ENCODE measurements around the gene PPM1A. TPM values are rescaled to one million over a fixed set of nuclear protein-coding genes. Genes with fewer than 3 reads are reported as not detected.
A peak's percentile ranks its signal among the peaks of the same experiment; 100 is the strongest.

PPM1A gene
- total and polyA plus RNA-seq, 2 donors from 2014 or later, result 42.3 to 60.3 TPM

GRCh38 chr14:60332046-60332399, 83.0 kb downstream of the PPM1A start:
- Histone ChIP-seq H3K27ac (ENCODE audit: low read depth in 2 of 2, low read length in 2 of 2) (no peak overlapping the region), H3K36me3 (ENCODE audit: control insufficient read depth in 2 of 3, insufficient read depth in 3 of 3, low read length in 3 of 3) (no peaks in the 10 kb centered on the region), H3K9me3 (ENCODE audit: control insufficient read depth in 2 of 3, insufficient read depth in 1 of 3, low read length in 3 of 3) (no peaks in the 10 kb centered on the region), H3K27me3 (ENCODE audit: control insufficient read depth, insufficient read depth, low read length) (no peaks in the 10 kb centered on the region), H3K4me3 (ENCODE audit: low read length in 3 of 3) (peak overlapping the region; percentile 49 to 68 (median 66)), H3K4me1 (ENCODE audit: control insufficient read depth in 2 of 3, insufficient read depth in 2 of 3, low read depth in 1 of 3, low read length in 3 of 3) (peaks cover 0 to 8% (median 3%) of the 10 kb centered on the region in 3 donors), H3K9ac (ENCODE audit: low read length in 3 of 3) (no peak overlapping the region)
- intact Hi-C loops (cut with DNase I), result no loop called here
- TF ChIP-seq CTCF (IDR thresholded peaks at IDR 0.05; ENCODE audit: borderline replicate concordance, extremely low read depth, insufficient read depth), result no peak
- no peak for FAIRE-seq
- DNase-seq, result no peak

- Histone ChIP-seq H3K27ac (ENCODE audit: low read depth in 2 of 2, low read length in 2 of 2) (no peak overlapping the region), H3K27me3 (ENCODE audit: control insufficient read depth, insufficient read depth, low read length) (no peaks in the 10 kb centered on the region), H3K4me1 (ENCODE audit: control insufficient read depth in 2 of 3, insufficient read depth in 2 of 3, low read depth in 1 of 3, low read length in 3 of 3) (peaks cover 0 to 5% (median 3%) of the 10 kb centered on the region in 3 donors), H3K4me3 (ENCODE audit: low read length in 3 of 3) (no peak overlapping the region), H3K9me3 (ENCODE audit: control insufficient read depth in 2 of 3, insufficient read depth in 1 of 3, low read length in 3 of 3) (no peaks in the 10 kb centered on the region), H3K36me3 (ENCODE audit: control insufficient read depth in 2 of 3, insufficient read depth in 3 of 3, low read length in 3 of 3) (no peaks in the 10 kb centered on the region), H3K9ac (ENCODE audit: low read length in 3 of 3) (no peak overlapping the region)
- no peak for TF ChIP-seq CTCF (IDR thresholded peaks at IDR 0.05; ENCODE audit: borderline replicate concordance, extremely low read depth, insufficient read depth)
- FAIRE-seq (no peak), DNase-seq (no peak)
- intact Hi-C loops (cut with DNase I), result no loop called here
Observed at GRCh38 chr14:60332869-60333268, 83.8 kb downstream of the PPM1A start.

GRCh38 chr14:60339571-60339970, 90.5 kb downstream of the PPM1A start:
- Histone ChIP-seq H3K27ac (ENCODE audit: low read depth in 2 of 2, low read length in 2 of 2) (no peak overlapping the region), H3K9me3 (ENCODE audit: control insufficient read depth in 2 of 3, insufficient read depth in 1 of 3, low read length in 3 of 3) (no peaks in the 10 kb centered on the region), H3K4me1 (ENCODE audit: control insufficient read depth in 2 of 3, insufficient read depth in 2 of 3, low read depth in 1 of 3, low read length in 3 of 3) (no peaks in the 10 kb centered on the region), H3K36me3 (ENCODE audit: control insufficient read depth in 2 of 3, insufficient read depth in 3 of 3, low read length in 3 of 3) (no peaks in the 10 kb centered on the region), H3K9ac (ENCODE audit: low read length in 3 of 3) (no peak overlapping the region), H3K4me3 (ENCODE audit: low read length in 3 of 3) (no peak overlapping the region), H3K27me3 (ENCODE audit: control insufficient read depth, insufficient read depth, low read length) (no peaks in the 10 kb centered on the region)
- FAIRE-seq (no peak), DNase-seq (no peak)
- intact Hi-C loops (cut with DNase I), result no loop called here
- no peak for TF ChIP-seq CTCF (IDR thresholded peaks at IDR 0.05; ENCODE audit: borderline replicate concordance, extremely low read depth, insufficient read depth)

- FAIRE-seq, result no peak
- Histone ChIP-seq H3K9ac (ENCODE audit: low read length in 3 of 3) (no peak overlapping the region), H3K4me3 (ENCODE audit: low read length in 3 of 3) (no peak overlapping the region), H3K27ac (ENCODE audit: low read depth in 2 of 2, low read length in 2 of 2) (no peak overlapping the region), H3K27me3 (ENCODE audit: control insufficient read depth, insufficient read depth, low read length) (no peaks in the 10 kb centered on the region), H3K9me3 (ENCODE audit: control insufficient read depth in 2 of 3, insufficient read depth in 1 of 3, low read length in 3 of 3) (no peaks in the 10 kb centered on the region), H3K4me1 (ENCODE audit: control insufficient read depth in 2 of 3, insufficient read depth in 2 of 3, low read depth in 1 of 3, low read length in 3 of 3) (peaks cover 0 to 2% (median 0%) of the 10 kb centered on the region in 3 donors), H3K36me3 (ENCODE audit: control insufficient read depth in 2 of 3, insufficient read depth in 3 of 3, low read length in 3 of 3) (no peaks in the 10 kb centered on the region)
- DNase-seq, result no peak
- TF ChIP-seq CTCF (IDR thresholded peaks at IDR 0.05; ENCODE audit: borderline replicate concordance, extremely low read depth, insufficient read depth), result no peak
- intact Hi-C loops (cut with DNase I), result no loop called here
Observed at GRCh38 chr14:60343571-60344071, 94.6 kb downstream of the PPM1A start.

Data from kidney (tissue), 14 donors.